ENCODE measurements around the gene CRMP1. TPM values are rescaled to one million over a fixed set of nuclear protein-coding genes. Genes with fewer than 3 reads are reported as not detected.

The CRMP1 gene
- total and polyA plus RNA-seq, 2 of the 8 experiments (the other 6 are each of a cell fraction or from before 2014, with no cell fraction given) = 120 to 131 TPM

- TF ChIP-seq RNF2 (IDR thresholded peaks at IDR 0.05; ENCODE audit: borderline replicate concordance, low read depth, low read length, missing control alignments, poor library complexity, severe bottlenecking) (no peak), NRF1 (IDR thresholded peaks at IDR 0.05; ENCODE audit: low read depth, low read length) (no peak), YY1 (IDR thresholded peaks at IDR 0.05; ENCODE audit: low read depth, low read length) (no peak), RXRA (IDR thresholded peaks at IDR 0.05; ENCODE audit: insufficient read depth, low read depth, low read length) (no peak), TBP (IDR thresholded peaks at IDR 0.05; ENCODE audit: low read depth, low read length) (no peak)
Observed at GRCh38 chr4:5790546-5790857, 102.4 kb downstream of the CRMP1 start (continued).

Data from H1 (cell line).